ENCODE results near the gene SDF2.
A peak's percentile ranks its signal among the peaks of the same experiment; 100 is the strongest.
"Not testable (repeated sequence)": the region's sequence is repeated elsewhere in the genome, so short reads cannot be mapped to it uniquely, and the experiment has no call there.

SDF2 gene

GRCh38 chr17:28663723-28664122 is 2.0 kb upstream of the SDF2 start:
- Histone ChIP-seq H3K36me3 (ENCODE audit: low read length) (peaks cover 3% of the 10 kb centered on the region; the same call in 1 of the 2 replicates), H4K20me1 (ENCODE audit: low read depth, low read length) (no peaks in the 10 kb centered on the region; the same call in 1 of the 2 replicates)

DNA sequence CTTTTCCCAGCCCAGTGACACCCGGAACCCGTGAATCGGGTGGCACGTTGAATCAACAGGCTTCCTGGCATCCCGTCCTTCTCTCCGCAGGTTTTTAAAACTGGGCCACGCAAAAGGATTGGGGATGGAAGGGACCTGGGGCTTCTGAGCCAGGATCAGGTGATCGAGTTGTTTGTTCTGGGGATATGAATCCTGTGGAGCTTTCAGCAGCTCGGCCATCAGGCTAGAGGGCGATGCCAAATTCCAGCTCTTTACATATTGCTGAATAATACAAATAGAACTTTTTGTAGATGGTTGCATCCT is 772 bp upstream of the SDF2 start:
- peaks cover 3% of the 10 kb centered on the region; the same call in 1 of the 2 replicates for H3K36me3 ChIP-seq (ENCODE audit: low read length)
- H2AFZ ChIP-seq (ENCODE audit: low read depth, low read length, severe bottlenecking), result peak overlapping the region; percentile 93
- H3F3A ChIP-seq (ENCODE audit: insufficient read depth), result no peaks in the 10 kb centered on the region
- H3K27ac ChIP-seq (ENCODE audit: low read depth, low read length), result peak overlapping the region; percentile 91
- H3K27me3 ChIP-seq (ENCODE audit: low read length), result no peaks in the 10 kb centered on the region
- peak overlapping the region; percentile 81 for H3K4me3 ChIP-seq (ENCODE audit: insufficient read depth, low read length, poor library complexity, severe bottlenecking)
- H3K9me3 ChIP-seq (ENCODE audit: insufficient read depth, low read length), result no peaks in the 10 kb centered on the region
- H4K20me1 ChIP-seq (ENCODE audit: low read depth, low read length), result no peaks in the 10 kb centered on the region; the same call in 1 of the 2 replicates
- peak overlapping the region; percentile 94 for H3K4me2 ChIP-seq (ENCODE audit: low read depth, low read length, poor library complexity, severe bottlenecking)
- peaks cover 76% of the 10 kb centered on the region for H3K79me2 ChIP-seq (ENCODE audit: insufficient read depth, low read length)
- H3K9ac ChIP-seq (ENCODE audit: low read length), result peak overlapping the region; percentile 92
- no peak for TF ChIP-seq EZH2phosphoT487 (conservative IDR thresholded peaks at IDR 0.05; ENCODE audit: low read length)
- TF ChIP-seq, protein P1, sequence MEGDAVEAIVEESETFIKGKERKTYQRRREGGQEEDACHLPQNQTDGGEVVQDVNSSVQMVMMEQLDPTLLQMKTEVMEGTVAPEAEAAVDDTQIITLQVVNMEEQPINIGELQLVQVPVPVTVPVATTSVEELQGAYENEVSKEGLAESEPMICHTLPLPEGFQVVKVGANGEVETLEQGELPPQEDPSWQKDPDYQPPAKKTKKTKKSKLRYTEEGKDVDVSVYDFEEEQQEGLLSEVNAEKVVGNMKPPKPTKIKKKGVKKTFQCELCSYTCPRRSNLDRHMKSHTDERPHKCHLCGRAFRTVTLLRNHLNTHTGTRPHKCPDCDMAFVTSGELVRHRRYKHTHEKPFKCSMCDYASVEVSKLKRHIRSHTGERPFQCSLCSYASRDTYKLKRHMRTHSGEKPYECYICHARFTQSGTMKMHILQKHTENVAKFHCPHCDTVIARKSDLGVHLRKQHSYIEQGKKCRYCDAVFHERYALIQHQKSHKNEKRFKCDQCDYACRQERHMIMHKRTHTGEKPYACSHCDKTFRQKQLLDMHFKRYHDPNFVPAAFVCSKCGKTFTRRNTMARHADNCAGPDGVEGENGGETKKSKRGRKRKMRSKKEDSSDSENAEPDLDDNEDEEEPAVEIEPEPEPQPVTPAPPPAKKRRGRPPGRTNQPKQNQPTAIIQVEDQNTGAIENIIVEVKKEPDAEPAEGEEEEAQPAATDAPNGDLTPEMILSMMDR (IDR thresholded peaks at IDR 0.05; ENCODE audit: insufficient read depth, low read length, poor library complexity, severe bottlenecking), result no peak
- H3K9me2 ChIP-seq (replicated peaks; ENCODE audit: insufficient read depth, low read length), result no peaks in the 10 kb centered on the region

More at GRCh38 chr17:28663723-28664122, 2.0 kb upstream of the SDF2 start:
- Histone ChIP-seq H3K4me3 (ENCODE audit: insufficient read depth, low read length, poor library complexity, severe bottlenecking) (no peak overlapping the region), H2AFZ (ENCODE audit: low read depth, low read length, severe bottlenecking) (no peak overlapping the region), H3K9ac (ENCODE audit: low read length) (no peak overlapping the region), H3K27me3 (ENCODE audit: low read length) (no peaks in the 10 kb centered on the region), H3K79me2 (ENCODE audit: insufficient read depth, low read length) (peaks cover 84% of the 10 kb centered on the region), H3K27ac (ENCODE audit: low read depth, low read length) (no peak overlapping the region), H3K4me2 (ENCODE audit: low read depth, low read length, poor library complexity, severe bottlenecking) (peak overlapping the region; percentile 94), H3F3A (ENCODE audit: insufficient read depth) (no peaks in the 10 kb centered on the region), H3K9me2 (replicated peaks; ENCODE audit: insufficient read depth, low read length) (no peaks in the 10 kb centered on the region), H3K9me3 (ENCODE audit: insufficient read depth, low read length) (no peaks in the 10 kb centered on the region)
- no peak for TF ChIP-seq EZH2phosphoT487 (conservative IDR thresholded peaks at IDR 0.05; ENCODE audit: low read length)
- TF ChIP-seq, protein P1 (IDR thresholded peaks at IDR 0.05; ENCODE audit: insufficient read depth, low read length, poor library complexity, severe bottlenecking), result no peak

GRCh38 chr17:28659497-28659881 is 2.2 kb downstream of the SDF2 start:
- peaks cover 64% of the 10 kb centered on the region for H3K79me2 ChIP-seq (ENCODE audit: insufficient read depth, low read length)
- H3K36me3 ChIP-seq (ENCODE audit: low read length); H3K27ac ChIP-seq (ENCODE audit: low read depth, low read length); H4K20me1 ChIP-seq (ENCODE audit: low read depth, low read length); H3F3A ChIP-seq (ENCODE audit: insufficient read depth); H3K9ac ChIP-seq (ENCODE audit: low read length); H3K9me2 ChIP-seq (replicated peaks; ENCODE audit: insufficient read depth, low read length); H2AFZ ChIP-seq (ENCODE audit: low read depth, low read length, severe bottlenecking); H3K9me3 ChIP-seq (ENCODE audit: insufficient read depth, low read length); H3K4me2 ChIP-seq (ENCODE audit: low read depth, low read length, poor library complexity, severe bottlenecking); H3K4me3 ChIP-seq (ENCODE audit: insufficient read depth, low read length, poor library complexity, severe bottlenecking); H3K27me3 ChIP-seq (ENCODE audit: low read length): not testable (repeated sequence)

DNA sequence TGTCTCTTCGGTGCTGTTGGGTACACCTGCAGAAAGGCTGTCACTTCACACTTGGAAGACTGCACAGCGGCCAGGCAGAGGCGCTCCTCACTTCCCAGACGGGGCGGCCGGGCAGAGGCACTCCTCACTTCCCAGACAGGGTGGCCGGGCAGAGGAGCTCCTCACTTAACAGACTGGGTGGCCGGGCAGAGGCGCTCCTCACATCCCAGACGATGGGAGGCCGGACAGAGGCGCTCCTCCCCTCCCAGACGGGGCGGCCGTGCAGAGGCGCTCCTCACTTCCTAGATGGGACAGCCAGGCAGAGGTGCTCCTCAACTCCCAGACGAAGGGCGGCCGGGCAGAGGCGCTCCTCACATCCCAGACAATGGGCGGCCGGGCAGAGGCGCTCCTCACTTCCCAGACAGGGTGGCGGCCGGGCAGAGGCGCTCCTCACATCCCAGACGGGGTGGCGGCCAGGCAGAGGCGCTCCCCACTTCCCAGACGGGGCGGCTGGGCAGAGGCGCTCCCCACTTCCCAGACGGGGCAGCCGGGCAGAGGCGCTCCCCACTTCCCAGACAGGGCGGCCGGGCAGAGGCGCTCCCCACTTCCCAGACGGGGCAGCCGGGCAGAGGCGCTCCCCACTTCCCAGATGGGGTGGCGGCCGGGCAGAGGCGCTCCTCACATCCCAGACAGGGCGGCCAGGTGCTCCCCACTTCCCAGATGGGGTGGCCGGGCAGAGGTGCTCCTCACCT is 2.8 kb downstream of the SDF2 start:
- not testable (repeated sequence) for H3K9me2 ChIP-seq (replicated peaks; ENCODE audit: insufficient read depth, low read length); H3F3A ChIP-seq (ENCODE audit: insufficient read depth); H3K36me3 ChIP-seq (ENCODE audit: low read length); H3K4me3 ChIP-seq (ENCODE audit: insufficient read depth, low read length, poor library complexity, severe bottlenecking); H4K20me1 ChIP-seq (ENCODE audit: low read depth, low read length); H3K27me3 ChIP-seq (ENCODE audit: low read length); H3K4me2 ChIP-seq (ENCODE audit: low read depth, low read length, poor library complexity, severe bottlenecking); H3K27ac ChIP-seq (ENCODE audit: low read depth, low read length); H3K9me3 ChIP-seq (ENCODE audit: insufficient read depth, low read length); H2AFZ ChIP-seq (ENCODE audit: low read depth, low read length, severe bottlenecking); H3K9ac ChIP-seq (ENCODE audit: low read length)
- H3K79me2 ChIP-seq (ENCODE audit: insufficient read depth, low read length), result peaks cover 58% of the 10 kb centered on the region

GRCh38 chr17:28658342-28658741 is 3.4 kb downstream of the SDF2 start:
- not testable (repeated sequence) for H3K9me2 ChIP-seq (replicated peaks; ENCODE audit: insufficient read depth, low read length); H3K27ac ChIP-seq (ENCODE audit: low read depth, low read length); H3K9ac ChIP-seq (ENCODE audit: low read length); H3K27me3 ChIP-seq (ENCODE audit: low read length); H3K4me2 ChIP-seq (ENCODE audit: low read depth, low read length, poor library complexity, severe bottlenecking); H3K9me3 ChIP-seq (ENCODE audit: insufficient read depth, low read length); H3K4me3 ChIP-seq (ENCODE audit: insufficient read depth, low read length, poor library complexity, severe bottlenecking); H4K20me1 ChIP-seq (ENCODE audit: low read depth, low read length); H2AFZ ChIP-seq (ENCODE audit: low read depth, low read length, severe bottlenecking); H3K36me3 ChIP-seq (ENCODE audit: low read length); H3F3A ChIP-seq (ENCODE audit: insufficient read depth)
- H3K79me2 ChIP-seq (ENCODE audit: insufficient read depth, low read length), result peaks cover 52% of the 10 kb centered on the region

Measured in SU-DHL-6 (cell line).